Testis (tissue), 2 donors: ENCODE results near the gene POC1B.

Experiments
- POLR2A ChIP-seq: fragments of 450-650 bp; IDR thresholded peaks from one replicate; pipeline ENCODE4 v1.6.1; 2017; ENCODE audit warnings: antibody characterized with exemption, mild to moderate bottlenecking, moderate library complexity
- TF ChIP-seq, protein P1 (sequence below), 3 experiments: fragments of 450-650 bp in 2 of 3; fragments of 200-600 bp in 1 of 3; sonication (generic) in 1 of 3; IDR thresholded peaks; one replicate each; pipeline ENCODE4 v1.5.1; 2016 to 2019; ENCODE audit warnings: antibody characterized with exemption in 3 of 3, mild to moderate bottlenecking in 2 of 3, moderate library complexity in 1 of 3

DNA sequence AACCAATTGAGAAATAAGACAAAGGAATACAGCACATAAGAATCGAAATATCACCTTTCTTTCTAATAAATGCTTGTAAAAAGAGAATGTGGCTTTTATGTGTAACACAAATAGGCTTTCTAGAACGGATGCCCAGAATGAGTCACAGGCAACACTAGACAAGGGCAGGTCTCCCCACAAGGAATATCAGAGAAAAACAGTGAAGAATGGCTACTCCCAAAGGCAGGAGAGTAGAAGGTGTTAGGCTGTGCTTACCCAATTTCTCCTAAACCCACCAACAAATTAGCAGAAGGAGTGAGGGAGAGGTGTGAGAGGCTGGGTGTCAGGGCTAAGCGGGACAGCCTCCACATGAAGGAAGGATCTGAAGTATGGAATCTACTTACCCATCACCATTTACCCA is 56.5 kb downstream of the POC1B start:
- TF ChIP-seq, protein P1, sequence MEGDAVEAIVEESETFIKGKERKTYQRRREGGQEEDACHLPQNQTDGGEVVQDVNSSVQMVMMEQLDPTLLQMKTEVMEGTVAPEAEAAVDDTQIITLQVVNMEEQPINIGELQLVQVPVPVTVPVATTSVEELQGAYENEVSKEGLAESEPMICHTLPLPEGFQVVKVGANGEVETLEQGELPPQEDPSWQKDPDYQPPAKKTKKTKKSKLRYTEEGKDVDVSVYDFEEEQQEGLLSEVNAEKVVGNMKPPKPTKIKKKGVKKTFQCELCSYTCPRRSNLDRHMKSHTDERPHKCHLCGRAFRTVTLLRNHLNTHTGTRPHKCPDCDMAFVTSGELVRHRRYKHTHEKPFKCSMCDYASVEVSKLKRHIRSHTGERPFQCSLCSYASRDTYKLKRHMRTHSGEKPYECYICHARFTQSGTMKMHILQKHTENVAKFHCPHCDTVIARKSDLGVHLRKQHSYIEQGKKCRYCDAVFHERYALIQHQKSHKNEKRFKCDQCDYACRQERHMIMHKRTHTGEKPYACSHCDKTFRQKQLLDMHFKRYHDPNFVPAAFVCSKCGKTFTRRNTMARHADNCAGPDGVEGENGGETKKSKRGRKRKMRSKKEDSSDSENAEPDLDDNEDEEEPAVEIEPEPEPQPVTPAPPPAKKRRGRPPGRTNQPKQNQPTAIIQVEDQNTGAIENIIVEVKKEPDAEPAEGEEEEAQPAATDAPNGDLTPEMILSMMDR (IDR thresholded peaks at IDR 0.05): no peak
- no peak for TF ChIP-seq POLR2A
